ENCODE measurements around the gene ARHGAP12.

The ARHGAP12 gene

GRCh38 chr10:31875608-31876007 is 53.0 kb downstream of the ARHGAP12 start:
- DNase-seq, result no peak

- DNase-seq, result no peak
Measured at GRCh38 chr10:31873724-31874123, 54.9 kb downstream of the ARHGAP12 start.

- DNase-seq, result no peak
Measured at GRCh38 chr10:31871266-31872065, 57.2 kb downstream of the ARHGAP12 start.

- no peak for DNase-seq
Measured at GRCh38 chr10:31867646-31868045, 61.0 kb downstream of the ARHGAP12 start.

GRCh38 chr10:31866118-31866670 is 62.4 kb downstream of the ARHGAP12 start:
- DNase-seq, result no peak

GRCh38 chr10:31864834-31865518 is 63.7 kb downstream of the ARHGAP12 start:
- no peak for DNase-seq

- DNase-seq, result no peak
Measured at GRCh38 chr10:31855033-31855432, 73.6 kb downstream of the ARHGAP12 start.

- no peak for DNase-seq
Measured at GRCh38 chr10:31853629-31854028, 75.0 kb downstream of the ARHGAP12 start.

GRCh38 chr10:31851216-31851615 is 77.4 kb downstream of the ARHGAP12 start:
- DNase-seq, result no peak

- no peak for DNase-seq
Measured at GRCh38 chr10:31847515-31847914, 81.1 kb downstream of the ARHGAP12 start.

GRCh38 chr10:31838709-31839108 is 89.9 kb downstream of the ARHGAP12 start:
- DNase-seq, result no peak

GRCh38 chr10:31838065-31838464 is 90.6 kb downstream of the ARHGAP12 start:
- DNase-seq, result no peak

- DNase-seq, result no peak
Measured at GRCh38 chr10:31836569-31837406, 91.8 kb downstream of the ARHGAP12 start.

- no peak for DNase-seq
Measured at GRCh38 chr10:31833753-31834152, 94.9 kb downstream of the ARHGAP12 start.

GRCh38 chr10:31832261-31832660 is 96.4 kb downstream of the ARHGAP12 start:
- DNase-seq, result no peak

- DNase-seq, result no peak
Measured at GRCh38 chr10:31830887-31831286, 97.7 kb downstream of the ARHGAP12 start.

- DNase-seq, result no peak
Measured at GRCh38 chr10:31829776-31830175, 98.9 kb downstream of the ARHGAP12 start.

- DNase-seq, result no peak
Measured at GRCh38 chr10:31823358-31823757, 105.3 kb downstream of the ARHGAP12 start.

- no peak for DNase-seq
Measured at GRCh38 chr10:31822616-31823318, 105.9 kb downstream of the ARHGAP12 start.

GRCh38 chr10:31822150-31822549 is 106.5 kb downstream of the ARHGAP12 start:
- DNase-seq, result no peak

- DNase-seq, result no peak
Measured at GRCh38 chr10:31820778-31821369, 107.8 kb downstream of the ARHGAP12 start.

GRCh38 chr10:31820096-31820495 is 108.5 kb downstream of the ARHGAP12 start:
- DNase-seq, result no peak
